GM12878 (cell line): Measurements from ENCODE around the gene PLA2G4C. TPM values are rescaled to one million over a fixed set of nuclear protein-coding genes. Genes with fewer than 3 reads are reported as not detected.

Source experiments
- ATAC-seq: fragments of 200-7000 bp; cut with Tn5 transposase; 3 replicates; pipeline ENCODE4 v1.9.1; 2020; ENCODE audit warnings: mild to moderate bottlenecking, moderate library complexity
- BruUV-seq: library from RNA; stranded (reverse); fragments of 400-500 nt; replicated peaks from 2 replicates; lab custom pipeline; 2021; lab: Mats Ljungman, UMichigan
- CTCF ChIA-PET: fragments of 300-600 bp; sonication (Branson Sonifier 250); formaldehyde crosslinking; extraction: SDS; loops from one replicate; lab custom pipeline; 2021; ENCODE audit warnings: inconsistent platforms; lab: Yijun Ruan, JAX
- POLR2A ChIA-PET: fragments of 350-600 bp; formaldehyde crosslinking; extraction: SDS; loops from one replicate; lab custom pipeline; 2021; ENCODE audit warnings: inconsistent platforms; lab: Charles Lee
- RAD21 ChIA-PET: fragments of 300-600 bp; sonication (Branson Sonifier 250); formaldehyde crosslinking; loops from one replicate; lab custom pipeline; 2023; ENCODE audit warnings: antibody characterized with exemption; ENCODE audit not compliant: unreplicated experiment; lab: Charles Lee
- SMC1A ChIA-PET: fragments of 300-600 bp; sonication (Branson Sonifier 250); formaldehyde crosslinking; loops from one replicate; lab custom pipeline; 2023; ENCODE audit not compliant: unreplicated experiment, uncharacterized antibody; lab: Charles Lee
- DNase-seq: peaks from one replicate; pipeline ENCODE4 v3.0.0-alpha.2; 2011; ENCODE audit warnings: low read depth, low spot score
- FAIRE-seq: peaks from 3 replicates; lab custom pipeline; 2011; peaks lifted over from hg19 to GRCh38; lab: Jason Lieb, UNC
- H2AFZ ChIP-seq: 2 replicates; pipeline ENCODE4 v1.6.0; 2011; ENCODE audit warnings: low read depth, low read length, control low read depth; ENCODE audit not compliant: control insufficient read depth
- H3K27ac ChIP-seq: 2 replicates; pipeline ENCODE4 v1.5.1; 2011; ENCODE audit warnings: control low read depth; ENCODE audit not compliant: control insufficient read depth, insufficient read depth
- H3K27me3 ChIP-seq, 2 experiments: replicated peaks in 1 of 2; 2 replicates each; pipeline versions ENCODE4 v1.6.0 to v1.6.1; 2011; ENCODE audit warnings: low read length in 1 of 2; ENCODE audit not compliant: control insufficient read depth in 2 of 2, insufficient read depth in 2 of 2
- H3K36me3 ChIP-seq, 2 experiments: 2 replicates each; pipeline ENCODE4 v1.5.1; 2011; ENCODE audit warnings: low read length in 1 of 2; ENCODE audit not compliant: control insufficient read depth in 2 of 2, insufficient read depth in 2 of 2
- H3K4me1 ChIP-seq: 2 replicates; pipeline ENCODE4 v1.6.1; 2011; ENCODE audit warnings: mild to moderate bottlenecking, low read length, moderate library complexity, mixed read lengths; ENCODE audit not compliant: control insufficient read depth, insufficient read depth
- H3K4me2 ChIP-seq: 2 replicates; pipeline ENCODE4 v1.6.0; 2011; ENCODE audit warnings: control low read depth; ENCODE audit not compliant: control insufficient read depth, insufficient read depth
- H3K4me3 ChIP-seq: fragments of 200-600 bp; sonication (generic); 2 replicates; pipeline ENCODE4 v1.5.1; 2016
- H3K79me2 ChIP-seq: 2 replicates; pipeline ENCODE4 v1.6.0; 2011; ENCODE audit warnings: low read length; ENCODE audit not compliant: control insufficient read depth, insufficient read depth
- H3K9ac ChIP-seq: 2 replicates; pipeline ENCODE4 v1.8.0; 2011; ENCODE audit warnings: low read length, control low read depth, mixed read lengths; ENCODE audit not compliant: control insufficient read depth, insufficient read depth
- H3K9me3 ChIP-seq: replicated peaks from 3 replicates; pipeline ENCODE4 v1.5.1; 2011; ENCODE audit warnings: mild to moderate bottlenecking, low read length; ENCODE audit not compliant: control insufficient read depth, insufficient read depth
- H4K20me1 ChIP-seq: 2 replicates; pipeline ENCODE4 v1.6.0; 2011; ENCODE audit not compliant: control insufficient read depth, insufficient read depth
- CREM ChIP-seq: IDR thresholded peaks from 2 replicates; pipeline ENCODE4 v1.6.1; 2014; ENCODE audit warnings: antibody characterized with exemption, low read depth
- MEF2B ChIP-seq: fragments of 450-650 bp; IDR thresholded peaks from 2 replicates; pipeline ENCODE4 v1.6.1; 2018; ENCODE audit warnings: mild to moderate bottlenecking, moderate library complexity; ENCODE audit not compliant: partially characterized antibody, poor library complexity, severe bottlenecking
- NR2C2 ChIP-seq: IDR thresholded peaks from 2 replicates; pipeline ENCODE4 v1.6.1; 2011; ENCODE audit warnings: borderline replicate concordance, low read depth; ENCODE audit not compliant: control insufficient read depth, insufficient read length
- TCF12 ChIP-seq: IDR thresholded peaks from 2 replicates; pipeline ENCODE4 v1.6.1; 2011; ENCODE audit warnings: low read depth, mild to moderate bottlenecking, low read length
- WGBS: methylation state at CpG from one replicate; pipeline ENCODE4 v1.1.6; 2016; ENCODE audit warnings: low lambda C conversion rate; ENCODE audit not compliant: insufficient replicate concordance, insufficient coverage; ENCODE audit errors: missing lambda C conversion rate; 5-methylcytosine and 5-hydroxymethylcytosine counted together
- in situ Hi-C: fragments of 300-500 bp; cut with MboI; formaldehyde crosslinking; loops from 9 replicates; pipeline ENCODE4 v1.14.3; 2018; ENCODE audit warnings: mixed read lengths
- intact Hi-C: fragments of 100-400 bp; cut with micrococcal nuclease; formaldehyde crosslinking; loops from one replicate; pipeline ENCODE4 v1.14.2; 2022; ENCODE audit not compliant: unreplicated experiment
- polyA plus RNA-seq, 11 experiments: library from polyadenylated mRNA; depleted of rRNA in 4 of 11; unstranded in 6 of 11; stranded (reverse) in 5 of 11; fragments of >200 nt; fragmentation: Nextera tagmentation in 4 of 11; fragmentation: Illumina TruSeq in 1 of 11; extraction: Ambion mirVana in 4 of 11; extraction: Trizol in 1 of 11; gene quantifications; 1 replicate in 1 of 11; 2 replicates in 10 of 11; pipeline versions ENCODE4 v1.2.1 to v1.2.3, GENCODE V29; 2011 to 2016; ENCODE audit warnings: inconsistent platforms in 2 of 11, missing spikeins in 2 of 11, low read depth in 1 of 11
- total RNA-seq, 4 experiments: library from RNA; depleted of rRNA in 3 of 4; stranded (reverse); fragments of >200 nt in 3 of 4; fragmentation: Illumina TruSeq in 1 of 4; extraction: Trizol in 1 of 4; gene quantifications; 2 replicates each; pipeline versions ENCODE4 v1.2.1 to v1.2.3, GENCODE V29; 2013 to 2021
- TF ChIP-seq, protein P1 (sequence below): fragments of 450-650 bp; IDR thresholded peaks from 2 replicates; pipeline ENCODE4 v1.6.1; 2017; ENCODE audit warnings: antibody characterized with exemption, mild to moderate bottlenecking, moderate library complexity
- TF ChIP-seq, protein P2 (sequence below): IDR thresholded peaks from 2 replicates; pipeline ENCODE4 v1.6.1; 2011; ENCODE audit warnings: borderline replicate concordance, low read depth, mild to moderate bottlenecking, moderate library complexity, low read length; ENCODE audit not compliant: insufficient read depth, poor library complexity, severe bottlenecking

PLA2G4C gene
- total and polyA plus RNA-seq, 10 of the 15 experiments (the other 5 are each of a cell fraction or from before 2014, with no cell fraction given), result 0.53 to 3.6 (median 1.1) TPM

DNA sequence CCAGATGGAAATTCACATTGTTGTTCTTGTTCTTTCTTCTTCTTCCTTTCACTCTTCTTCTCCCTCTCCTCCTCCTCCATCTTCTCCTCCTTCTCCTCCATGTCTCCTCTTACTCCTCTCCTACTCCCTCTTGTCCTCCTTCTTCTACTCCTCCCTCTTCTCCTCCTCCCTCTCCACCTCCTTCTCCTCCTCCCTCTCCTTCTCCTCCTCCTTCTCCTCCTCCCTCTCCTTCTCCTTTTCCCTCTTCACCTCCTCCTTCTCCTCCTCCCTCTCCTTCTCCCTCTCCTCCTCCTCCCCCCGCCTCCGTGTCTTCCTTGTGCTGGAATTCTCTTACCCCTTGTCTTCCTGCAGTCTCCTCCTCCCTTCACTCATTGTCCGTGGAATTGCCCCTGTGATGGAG, 85.1 kb downstream of the PLA2G4C start:
- H3K9me3 ChIP-seq, result no peaks in the 10 kb centered on the region
- H4K20me1 ChIP-seq, result no peaks in the 10 kb centered on the region
- H3K27me3 ChIP-seq, result no peaks in the 10 kb centered on the region
- DNase-seq (no peak), FAIRE-seq (no peak), ATAC-seq (no peak)
- CTCF ChIA-PET, result interaction anchor here (0.6 kb wide), 1 partner anchor 338 kb away, joined by 4 read pairs; no protein-coding TSS in a partner anchor
- no peaks in the 10 kb centered on the region for H3K36me3 ChIP-seq
- no peaks in the 10 kb centered on the region for H3K79me2 ChIP-seq
- H2AFZ ChIP-seq, result no peak overlapping the region
- 7% methylated on average over 3 of the region's 3 CpGs for WGBS
- POLR2A ChIA-PET, result no interaction called here
- H3K4me3 ChIP-seq, result no peak overlapping the region
- TF ChIP-seq CREM (no peak), MEF2B (no peak), NR2C2 (no peak), TCF12 (no peak)
- TF ChIP-seq, protein P1, sequence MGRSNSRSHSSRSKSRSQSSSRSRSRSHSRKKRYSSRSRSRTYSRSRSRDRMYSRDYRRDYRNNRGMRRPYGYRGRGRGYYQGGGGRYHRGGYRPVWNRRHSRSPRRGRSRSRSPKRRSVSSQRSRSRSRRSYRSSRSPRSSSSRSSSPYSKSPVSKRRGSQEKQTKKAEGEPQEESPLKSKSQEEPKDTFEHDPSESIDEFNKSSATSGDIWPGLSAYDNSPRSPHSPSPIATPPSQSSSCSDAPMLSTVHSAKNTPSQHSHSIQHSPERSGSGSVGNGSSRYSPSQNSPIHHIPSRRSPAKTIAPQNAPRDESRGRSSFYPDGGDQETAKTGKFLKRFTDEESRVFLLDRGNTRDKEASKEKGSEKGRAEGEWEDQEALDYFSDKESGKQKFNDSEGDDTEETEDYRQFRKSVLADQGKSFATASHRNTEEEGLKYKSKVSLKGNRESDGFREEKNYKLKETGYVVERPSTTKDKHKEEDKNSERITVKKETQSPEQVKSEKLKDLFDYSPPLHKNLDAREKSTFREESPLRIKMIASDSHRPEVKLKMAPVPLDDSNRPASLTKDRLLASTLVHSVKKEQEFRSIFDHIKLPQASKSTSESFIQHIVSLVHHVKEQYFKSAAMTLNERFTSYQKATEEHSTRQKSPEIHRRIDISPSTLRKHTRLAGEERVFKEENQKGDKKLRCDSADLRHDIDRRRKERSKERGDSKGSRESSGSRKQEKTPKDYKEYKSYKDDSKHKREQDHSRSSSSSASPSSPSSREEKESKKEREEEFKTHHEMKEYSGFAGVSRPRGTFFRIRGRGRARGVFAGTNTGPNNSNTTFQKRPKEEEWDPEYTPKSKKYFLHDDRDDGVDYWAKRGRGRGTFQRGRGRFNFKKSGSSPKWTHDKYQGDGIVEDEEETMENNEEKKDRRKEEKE, result no peak
- TF ChIP-seq, protein P2, sequence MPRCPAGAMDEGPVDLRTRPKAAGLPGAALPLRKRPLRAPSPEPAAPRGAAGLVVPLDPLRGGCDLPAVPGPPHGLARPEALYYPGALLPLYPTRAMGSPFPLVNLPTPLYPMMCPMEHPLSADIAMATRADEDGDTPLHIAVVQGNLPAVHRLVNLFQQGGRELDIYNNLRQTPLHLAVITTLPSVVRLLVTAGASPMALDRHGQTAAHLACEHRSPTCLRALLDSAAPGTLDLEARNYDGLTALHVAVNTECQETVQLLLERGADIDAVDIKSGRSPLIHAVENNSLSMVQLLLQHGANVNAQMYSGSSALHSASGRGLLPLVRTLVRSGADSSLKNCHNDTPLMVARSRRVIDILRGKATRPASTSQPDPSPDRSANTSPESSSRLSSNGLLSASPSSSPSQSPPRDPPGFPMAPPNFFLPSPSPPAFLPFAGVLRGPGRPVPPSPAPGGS, result no peak
- no peak overlapping the region for H3K4me2 ChIP-seq
- H3K9ac ChIP-seq, result no peak overlapping the region
- H3K27ac ChIP-seq, result no peak overlapping the region
- no TSS peak for BruUV-seq
- SMC1A ChIA-PET, result no interaction called here
- intact Hi-C loops (no loop called here), in situ Hi-C loops (no loop called here)
- RAD21 ChIA-PET, result no interaction called here
- H3K4me1 ChIP-seq, result no peaks in the 10 kb centered on the region
